Stimulated activated naive CD8-positive, alpha-beta T cell treated with anti-CD3 and anti-CD28 coated beads, Interleukin-15, Interleukin-2, amounts not matched to agents 100 U/mL and 50 U/mL, for 24 hours (primary cell): ENCODE results near the gene TCF15.
"Not testable (repeated sequence)": the region's sequence is repeated elsewhere in the genome, so short reads cannot be mapped to it uniquely, and the experiment has no call there.

Source experiments
- ATAC-seq: fragments of 150-1000 bp; cut with Tn5 transposase; one replicate; pipeline ENCODE4 v1.10.0; 2021
- DNase-seq: peaks from one replicate; pipeline ENCODE4 v3.0.0; 2021

Gene TCF15

DNA sequence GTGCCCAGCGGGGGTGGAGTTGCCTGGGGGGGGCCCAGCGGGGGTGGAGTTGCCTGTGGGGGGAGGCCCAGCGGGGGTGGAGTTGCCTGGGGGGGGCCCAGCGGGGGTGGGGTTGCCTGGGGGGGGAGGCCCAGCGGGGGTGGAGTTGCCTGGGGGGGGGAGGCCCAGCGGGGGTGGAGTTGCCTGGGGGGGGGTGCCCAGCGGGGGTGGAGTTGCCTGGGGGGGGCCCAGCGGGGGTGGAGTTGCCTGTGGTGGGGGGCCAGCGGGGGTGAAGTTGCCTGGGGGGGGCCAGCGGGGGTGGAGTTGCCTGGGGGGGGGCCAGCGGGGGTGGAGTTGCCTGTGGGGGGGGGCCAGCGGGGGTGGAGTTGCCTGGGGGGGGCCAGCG, 31.9 kb upstream of the TCF15 start:
- ATAC-seq, DNase-seq: not testable (repeated sequence)

GRCh38 chr20:641516-641875, 31.4 kb upstream of the TCF15 start:
- no peak for ATAC-seq

GRCh38 chr20:640674-641515, 30.8 kb upstream of the TCF15 start:
- ATAC-seq = no peak
- no peak for DNase-seq

More at GRCh38 chr20:641516-641875, 31.4 kb upstream of the TCF15 start:
- no peak for DNase-seq

- ATAC-seq (no peak), DNase-seq (no peak)
Observed at GRCh38 chr20:638579-638978, 28.5 kb upstream of the TCF15 start.

DNA sequence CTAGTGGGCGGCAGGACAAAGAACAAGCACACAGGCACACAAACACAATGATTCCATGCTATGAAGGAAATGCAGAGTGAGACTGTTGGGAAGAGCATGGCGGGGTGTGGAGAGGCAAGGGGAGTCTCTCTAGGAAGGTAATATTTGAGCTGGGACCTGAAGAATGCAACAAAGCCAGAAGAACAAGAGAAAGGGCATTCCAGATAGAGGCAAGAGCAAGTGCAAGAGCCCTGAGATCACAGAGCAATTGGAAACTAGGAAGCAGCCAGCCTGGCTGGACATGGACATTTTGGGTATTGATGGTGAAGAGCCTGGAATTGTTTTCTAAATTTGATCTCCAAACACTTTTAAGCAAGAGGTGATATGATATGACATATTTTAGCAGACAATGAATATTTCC, 27.4 kb upstream of the TCF15 start:
- ATAC-seq = no peak
- DNase-seq = no peak

DNA sequence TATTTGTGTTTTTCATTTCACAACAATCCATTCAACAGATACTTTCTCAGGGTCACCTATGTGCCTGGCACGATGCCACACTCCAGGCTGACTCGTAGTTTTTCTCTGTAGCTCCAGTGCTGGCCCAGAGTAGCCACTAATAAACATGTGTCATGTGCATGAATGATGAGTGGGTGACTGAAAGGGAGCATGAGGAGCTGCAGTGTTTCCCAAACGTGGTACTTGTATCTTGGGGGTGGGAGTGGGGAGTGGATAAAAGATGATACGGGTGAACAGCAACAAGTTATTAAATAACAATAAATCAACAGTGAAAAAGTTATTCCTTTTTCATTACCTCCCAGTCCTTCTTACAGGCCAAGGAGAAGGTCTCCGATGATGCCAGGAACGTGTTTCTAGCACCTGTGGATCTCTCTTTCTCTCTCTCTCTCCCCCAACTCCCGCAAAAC, 25.8 kb upstream of the TCF15 start:
- ATAC-seq (no peak), DNase-seq (no peak)

GRCh38 chr20:635028-635892, 25.2 kb upstream of the TCF15 start:
- ATAC-seq (no peak), DNase-seq (no peak)

GRCh38 chr20:634148-634925, 24.2 kb upstream of the TCF15 start:
- ATAC-seq = no peak
- DNase-seq = no peak

- no peak for DNase-seq
- no peak for ATAC-seq
Observed at GRCh38 chr20:631101-631500, 21.0 kb upstream of the TCF15 start.

DNA sequence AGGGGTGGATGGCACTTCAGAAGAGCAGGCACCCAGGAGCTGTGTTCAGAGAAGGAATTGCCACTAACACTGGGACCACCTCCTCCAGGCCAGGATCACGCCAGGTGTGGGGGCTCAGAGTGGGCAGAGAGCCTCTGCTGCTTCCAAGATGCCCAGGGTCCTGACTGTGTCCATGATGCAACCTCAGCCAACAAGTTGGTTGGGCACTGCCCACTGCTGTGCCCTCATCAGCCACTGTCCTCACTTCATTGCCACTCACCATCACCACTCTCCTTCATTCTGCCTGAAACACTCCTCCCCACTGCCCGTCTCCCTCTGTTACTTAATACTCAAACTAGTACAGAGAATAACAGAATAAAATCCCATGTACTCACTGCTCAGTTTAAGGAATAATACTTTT, 16.5 kb upstream of the TCF15 start:
- no peak for ATAC-seq
- no peak for DNase-seq

- ATAC-seq = no peak
- DNase-seq = no peak
Observed at GRCh38 chr20:625360-625932, 15.3 kb upstream of the TCF15 start.

DNA sequence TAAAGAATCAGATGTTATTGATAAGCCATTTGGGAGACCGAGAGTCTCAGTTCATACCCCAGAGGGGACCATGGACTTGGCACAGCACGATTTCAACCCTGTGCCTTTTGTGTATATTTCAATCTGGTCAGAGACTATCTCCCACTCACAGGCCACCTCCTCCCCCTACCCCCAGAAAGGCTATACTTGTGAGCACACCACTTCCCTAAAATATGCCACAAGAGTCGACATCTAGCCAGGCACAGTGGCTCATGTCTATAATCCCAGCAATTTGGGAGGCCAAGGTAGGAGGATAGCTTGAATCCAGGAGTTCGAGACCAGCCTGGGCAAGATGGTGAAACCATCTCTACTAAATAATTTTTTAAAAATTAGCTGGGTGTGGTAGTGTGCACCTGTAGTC, 13.6 kb upstream of the TCF15 start:
- DNase-seq = no peak
- no peak for ATAC-seq

DNA sequence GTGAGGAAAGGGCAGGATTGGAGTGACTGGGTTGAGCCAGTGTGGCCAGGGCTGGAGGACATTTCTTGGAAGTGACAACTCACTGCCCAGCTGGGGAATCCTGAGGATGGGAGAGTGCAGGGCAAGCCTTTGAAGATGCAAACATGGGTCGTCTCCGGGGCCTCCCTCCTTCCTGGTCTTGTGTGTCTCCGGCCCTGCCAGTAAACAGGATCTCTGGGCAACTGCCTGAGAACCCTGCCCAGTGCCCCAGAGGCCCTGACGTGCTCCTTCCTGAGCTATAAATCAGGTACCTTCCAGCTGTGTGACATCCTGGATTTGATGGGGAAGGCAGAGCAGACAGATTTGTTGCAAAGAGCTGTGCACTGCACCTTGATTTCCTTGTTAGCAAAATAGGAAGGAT, 12.9 kb upstream of the TCF15 start:
- DNase-seq = no peak

GRCh38 chr20:622161-622560, 12.1 kb upstream of the TCF15 start:
- DNase-seq (no peak), ATAC-seq (no peak)

More for the DNA sequence above, 12.9 kb upstream of the TCF15 start:
- ATAC-seq = no peak

DNA sequence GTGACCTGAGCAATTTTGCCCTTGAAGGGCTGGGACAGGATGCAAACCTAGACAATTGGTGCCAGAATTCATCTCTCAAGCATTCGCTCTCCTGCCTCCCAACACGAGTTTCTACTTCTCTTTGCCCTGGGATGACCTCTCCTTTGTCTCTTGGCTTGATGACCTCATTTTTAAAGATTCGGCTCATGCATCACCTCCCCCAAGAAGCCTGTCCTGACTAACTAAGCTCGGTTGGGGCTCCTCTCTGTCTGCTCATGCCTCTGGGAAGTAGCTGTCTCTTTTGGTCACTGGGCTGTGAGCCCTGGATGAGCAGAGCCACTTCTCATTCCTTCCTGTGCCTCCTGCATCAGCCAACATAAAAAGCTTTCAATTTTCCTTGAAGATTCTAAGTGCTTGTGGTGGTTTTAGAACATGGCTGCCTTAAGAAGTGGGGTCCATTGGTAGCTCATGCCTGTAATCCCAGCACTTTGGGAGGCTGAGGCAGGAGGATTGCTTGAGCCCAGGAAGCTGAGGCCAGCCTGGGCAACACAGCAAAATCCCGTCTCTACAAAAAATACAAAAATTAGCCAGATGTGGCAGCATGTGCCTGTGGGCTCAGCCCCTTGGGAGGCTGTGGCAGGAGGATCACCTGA, 11.1 kb upstream of the TCF15 start:
- ATAC-seq = no peak
- DNase-seq = no peak

- no peak for DNase-seq
- no peak for ATAC-seq
Observed at GRCh38 chr20:620246-620645, 10.1 kb upstream of the TCF15 start.

DNA sequence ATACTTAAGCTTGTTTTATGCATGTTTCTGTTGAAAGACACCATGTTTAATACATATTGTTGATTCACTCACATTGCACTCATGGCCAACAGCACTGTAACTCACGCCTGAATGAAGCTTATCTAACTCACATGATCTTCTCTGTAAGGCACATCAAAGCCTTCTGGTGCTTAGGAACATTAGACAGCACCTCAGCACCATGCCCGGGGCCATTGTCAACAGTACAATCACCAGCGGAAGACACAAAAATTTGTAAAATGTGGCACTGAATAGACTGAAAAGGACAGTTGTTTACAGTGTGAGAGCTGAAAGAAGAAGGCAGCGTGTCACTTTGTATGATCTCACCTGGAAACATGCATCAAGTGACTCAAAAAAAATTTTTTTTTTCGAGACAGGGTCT, 8.9 kb upstream of the TCF15 start:
- ATAC-seq = no peak
- DNase-seq = no peak

- ATAC-seq (no peak), DNase-seq (no peak)
Observed at GRCh38 chr20:617934-618690, 8.0 kb upstream of the TCF15 start.

DNA sequence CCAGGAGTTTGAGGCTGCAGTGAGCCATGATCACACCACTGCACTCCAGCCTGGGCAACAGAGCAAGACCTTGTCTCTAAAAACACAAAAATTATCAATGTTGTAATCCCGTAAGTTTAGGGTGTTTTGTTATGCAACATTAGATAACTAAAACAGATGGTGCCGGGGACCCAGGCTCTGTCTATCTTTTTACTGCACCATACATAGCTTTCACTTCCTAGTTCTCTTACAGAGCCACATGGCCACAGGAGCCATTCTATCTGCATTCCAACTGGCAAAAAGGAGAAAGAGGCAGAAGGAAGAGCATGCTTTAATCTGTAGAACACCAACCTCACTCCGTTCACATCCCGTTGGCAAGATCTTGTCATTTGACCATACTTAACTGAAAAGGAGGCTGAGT, 5.4 kb upstream of the TCF15 start:
- ATAC-seq (no peak), DNase-seq (no peak)

DNA sequence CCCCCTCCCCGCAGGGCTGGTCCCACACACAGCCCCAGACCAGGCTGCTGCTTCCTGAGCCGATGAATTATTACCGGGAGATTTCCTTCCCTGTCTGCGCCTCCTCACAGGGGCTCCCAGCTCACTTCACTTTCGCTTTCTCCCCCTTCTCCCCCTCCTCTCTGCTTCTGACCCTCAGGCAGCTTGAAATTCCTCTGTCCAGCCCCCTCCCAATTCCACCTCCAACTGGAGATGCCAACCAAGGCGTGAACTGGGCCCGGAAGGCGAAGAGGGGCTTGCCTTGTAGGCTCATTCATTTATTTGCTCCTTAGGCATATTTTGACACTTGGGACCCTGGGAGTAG, 1.7 kb upstream of the TCF15 start:
- no peak for DNase-seq
- ATAC-seq = no peak
